Dedifferentiated amniotic fluid mesenchymal stem cell (primary cell): ENCODE results near the gene SPINK6.

Source experiments
- DNase-seq: peaks from one replicate; pipeline ENCODE4 v3.0.0-alpha.2; 2016; ENCODE audit errors: extremely low spot score

The SPINK6 gene

DNA sequence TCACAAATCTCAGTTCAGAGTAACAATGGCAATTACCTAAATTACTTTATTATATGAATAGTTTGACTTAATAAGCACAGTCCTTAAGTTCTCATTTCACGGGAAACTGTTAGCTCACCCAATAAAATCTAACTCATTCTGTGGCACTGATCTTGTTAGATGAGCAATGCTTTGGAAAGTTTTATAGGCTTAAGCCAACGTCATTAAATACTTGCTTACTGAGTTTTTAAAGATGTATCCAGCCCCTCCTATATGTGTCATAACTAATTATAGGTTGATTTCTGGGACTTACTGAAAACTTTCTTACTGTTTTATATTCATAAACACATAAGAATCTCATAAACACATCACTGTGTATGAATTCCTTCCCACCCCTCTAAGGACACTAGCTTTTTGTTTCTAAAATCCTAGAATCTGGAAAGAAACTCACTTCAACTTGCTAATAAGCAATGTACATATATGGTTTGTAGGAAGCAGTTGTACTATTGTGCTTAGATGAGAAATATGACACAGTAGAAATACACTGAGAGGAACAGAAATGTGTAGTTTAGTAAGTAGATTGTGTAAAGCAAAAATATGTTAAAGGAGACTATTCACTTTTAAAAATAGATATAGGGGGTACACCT, 21.4 kb downstream of the SPINK6 start:
- DNase-seq: no peak

DNA sequence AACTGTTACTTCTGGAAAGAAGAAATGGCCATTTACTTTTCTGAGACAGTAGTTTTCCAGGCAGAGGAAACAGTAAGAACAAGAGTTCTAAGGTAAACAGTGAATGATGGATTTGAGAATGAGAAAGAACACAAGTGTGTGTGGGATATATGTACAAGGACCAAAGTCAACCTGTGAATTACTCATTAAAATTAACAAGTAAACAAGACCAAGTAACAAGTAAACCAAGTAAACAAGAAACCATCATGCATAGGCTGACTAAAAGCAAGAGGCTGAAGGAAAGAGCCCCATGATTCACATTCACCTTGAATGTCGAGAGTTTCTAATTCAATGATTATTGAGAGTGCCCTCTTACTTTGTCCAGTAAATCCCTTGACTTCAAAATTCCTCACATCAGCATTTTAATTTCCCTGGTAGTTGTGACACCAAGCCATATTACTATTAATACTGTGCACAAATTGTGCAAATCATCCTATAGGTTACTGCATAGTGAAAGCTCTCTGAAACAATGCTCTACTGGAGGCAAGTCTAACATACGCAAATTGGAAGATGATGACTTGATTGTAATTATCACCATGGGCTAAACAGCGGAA, 25.6 kb downstream of the SPINK6 start:
- DNase-seq: no peak

DNA sequence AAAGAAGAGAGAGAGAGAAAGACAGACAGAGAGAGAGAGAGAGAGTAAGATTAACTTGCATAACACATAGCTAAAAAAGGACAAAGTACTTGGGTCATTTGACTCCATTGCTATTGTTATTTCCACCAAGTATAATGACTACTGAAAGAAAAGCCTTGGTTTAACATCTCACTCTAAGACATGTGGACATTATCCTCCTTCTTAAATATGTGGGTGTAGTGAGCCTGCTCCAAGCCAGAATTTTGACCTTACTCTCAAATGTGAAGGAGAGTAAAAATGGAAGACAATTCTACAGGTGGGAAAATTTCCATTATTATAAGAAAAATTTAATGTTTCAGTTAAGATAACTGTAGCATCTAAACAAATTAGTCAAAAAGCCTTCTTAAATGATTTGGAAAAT, 27.0 kb downstream of the SPINK6 start:
- DNase-seq: no peak

DNA sequence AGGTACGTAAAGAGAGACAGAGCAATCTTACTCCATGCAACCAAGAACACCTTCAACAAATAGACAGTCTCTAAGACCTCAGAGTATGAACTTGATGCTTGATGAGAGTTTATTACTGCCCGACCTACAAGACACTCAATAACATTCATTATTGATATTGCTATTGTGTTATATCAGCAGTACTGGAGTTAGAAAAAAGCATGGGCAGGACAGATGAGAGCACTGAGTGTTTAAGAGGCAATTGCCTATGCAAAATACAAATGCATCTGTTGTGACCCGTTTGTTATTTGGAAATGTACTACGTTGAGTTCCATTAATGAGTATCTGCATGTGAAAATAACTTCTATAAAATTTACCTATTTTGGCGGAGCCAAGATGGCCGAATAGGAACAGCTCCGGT, 27.4 kb downstream of the SPINK6 start:
- DNase-seq: no peak

DNA sequence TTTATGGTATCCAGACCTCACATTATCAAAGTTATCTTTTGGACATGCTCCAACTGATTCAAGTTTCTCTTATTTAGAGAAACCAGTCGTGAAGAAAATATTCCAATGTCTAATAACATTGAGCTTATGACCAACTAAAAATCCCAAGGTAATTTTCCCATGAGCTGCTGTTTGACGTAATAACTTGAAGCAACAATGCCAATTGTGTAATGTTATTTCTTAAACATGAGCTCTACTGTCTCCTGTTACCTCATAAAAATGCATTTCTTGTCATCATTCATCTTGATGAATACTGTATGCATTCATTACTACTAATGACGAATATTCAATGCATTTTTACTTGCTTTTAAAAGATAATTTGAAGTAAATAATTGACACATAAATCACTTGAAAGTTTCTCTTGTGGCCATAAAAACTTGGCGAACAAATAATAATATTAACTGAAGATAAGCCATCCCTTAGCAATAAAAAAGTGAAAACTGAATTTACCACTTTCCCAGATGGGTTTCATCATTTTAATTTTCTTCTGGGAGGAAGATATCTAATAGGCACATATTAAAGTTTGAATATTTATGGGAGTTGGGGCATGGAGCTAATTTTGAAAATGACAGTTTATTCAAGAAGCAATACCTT, 35.1 kb downstream of the SPINK6 start:
- no peak for DNase-seq

DNA sequence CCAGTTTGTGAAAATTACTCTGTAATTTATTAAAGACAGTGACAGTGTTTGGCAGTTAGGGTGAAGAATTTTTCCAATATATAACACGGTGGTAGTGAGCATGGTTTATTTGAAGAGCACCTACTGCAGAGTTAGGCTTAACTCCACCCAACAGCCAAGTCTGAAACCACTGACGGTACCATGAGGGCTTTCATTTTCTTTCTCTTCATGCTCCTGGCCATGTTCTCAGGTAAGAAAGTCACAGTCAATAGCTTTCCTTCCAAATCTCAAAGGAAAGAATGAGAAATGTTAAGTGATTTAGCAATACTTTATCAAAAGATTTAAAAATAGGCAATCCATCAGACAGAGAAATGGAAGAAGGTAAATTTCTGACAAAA, 35.6 kb downstream of the SPINK6 start, which contains the start of gene MARCOL:
Gene MARCOL (plus strand): TSS at position 108 of the 377 bp plus-strand sequence. CDS start 73 bp downstream, at position 181.
- no peak for DNase-seq

DNA sequence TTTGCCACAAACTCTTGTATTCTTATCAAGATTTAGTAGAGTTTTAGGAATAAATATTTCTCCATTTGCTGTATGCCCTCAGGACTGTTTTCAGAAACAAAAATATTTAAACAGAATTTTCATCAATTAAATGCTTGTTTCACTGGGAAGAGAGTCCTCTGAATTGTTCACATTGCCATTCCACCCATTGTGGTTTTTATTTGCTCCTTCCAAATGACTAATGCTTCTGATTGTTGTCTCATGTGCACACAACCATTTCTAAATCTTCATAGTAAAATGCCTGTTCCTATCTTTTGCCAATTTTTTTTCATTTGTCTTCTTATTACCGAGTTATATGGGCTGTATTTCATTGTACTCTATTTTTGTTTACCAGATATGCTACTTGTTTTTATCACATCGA, 46.1 kb downstream of the SPINK6 start:
- DNase-seq: no peak

DNA sequence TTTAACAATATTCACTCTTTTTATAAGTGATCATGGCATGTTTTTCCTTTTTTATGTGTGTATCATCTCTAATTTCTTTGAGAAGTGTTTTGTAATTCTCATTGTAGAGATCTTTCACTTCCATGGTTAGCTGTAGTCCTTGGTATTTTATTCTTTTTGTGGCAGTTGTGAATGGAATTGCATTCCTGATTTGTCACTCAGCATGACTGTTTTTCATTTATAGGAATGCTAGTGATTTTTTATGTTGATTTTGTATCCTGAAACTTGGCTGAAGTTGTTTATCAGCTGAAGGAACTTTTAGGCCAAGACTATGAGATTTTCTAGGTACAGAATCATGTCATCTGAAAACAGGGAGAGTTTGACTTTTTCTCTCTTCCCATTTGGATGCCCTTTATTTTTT, 52.6 kb downstream of the SPINK6 start:
- no peak for DNase-seq

DNA sequence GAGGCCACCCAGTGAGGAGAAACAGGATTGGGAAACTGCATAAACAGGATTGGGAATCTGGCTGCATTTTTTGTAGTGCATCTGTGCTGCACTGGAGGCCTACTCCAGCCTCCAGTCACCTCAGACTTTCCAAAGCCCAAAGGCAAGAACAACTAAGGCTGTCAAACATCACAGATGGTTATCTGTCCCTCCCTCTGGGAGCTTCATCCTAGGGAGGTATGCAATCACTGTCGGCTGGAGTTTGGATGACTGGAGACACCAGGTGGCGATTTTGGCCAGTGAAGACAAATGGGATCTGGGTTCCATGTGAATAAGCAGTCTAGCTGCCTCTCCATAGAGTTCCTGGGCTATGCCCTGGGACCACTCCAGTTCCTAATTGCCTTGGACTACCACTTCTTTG, 56.4 kb downstream of the SPINK6 start:
- no peak for DNase-seq

DNA sequence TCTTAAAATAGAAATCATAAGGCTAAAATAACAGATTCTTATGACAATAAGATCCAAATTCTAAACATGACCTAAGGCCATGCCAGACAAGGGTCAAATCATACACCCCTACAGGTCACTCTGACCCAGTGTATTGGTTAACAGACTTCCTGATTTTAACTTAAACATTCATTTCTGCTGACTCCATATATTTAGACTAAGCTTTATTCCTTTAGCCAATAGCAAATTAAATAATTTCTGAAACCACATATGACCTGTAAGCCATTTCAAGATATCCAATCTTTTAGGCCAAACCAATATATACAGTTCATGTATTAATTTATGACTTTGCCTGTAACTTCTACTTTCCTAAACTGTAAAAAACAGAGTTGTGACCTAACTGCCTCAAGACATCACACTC, 58.4 kb downstream of the SPINK6 start:
- no peak for DNase-seq
